GM11168 (cell line): Measurements from ENCODE around the gene PCCA.

Experiments used
- in situ Hi-C: fragments of 300-500 bp; cut with MboI; formaldehyde crosslinking; loops from one replicate; pipeline ENCODE4 v1.12.0; 2022; ENCODE audit warnings: low sequenced_read_pairs; ENCODE audit not compliant: unreplicated experiment

PCCA gene

DNA sequence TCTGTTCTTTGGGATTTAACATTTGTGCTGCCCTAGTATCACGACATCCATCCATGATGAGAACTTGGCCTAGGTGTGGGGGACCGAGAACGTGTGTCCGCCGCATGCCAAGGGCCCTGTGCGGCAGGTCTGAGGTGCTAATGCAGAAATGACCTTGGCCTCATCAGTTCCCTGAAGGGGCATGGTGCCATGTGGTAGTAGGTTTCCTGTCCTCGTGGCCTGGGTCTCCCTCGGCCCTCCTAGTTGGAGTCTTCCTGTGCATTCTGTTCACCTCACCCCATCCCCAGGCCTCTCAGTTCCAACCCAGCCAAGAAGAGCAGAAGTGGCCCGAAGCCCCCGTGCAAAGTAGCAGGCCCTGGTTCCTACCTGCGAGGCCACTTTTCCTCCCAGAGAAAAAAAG, 439.9 kb downstream of the PCCA start:
- in situ Hi-C loops, result loop anchor here (25.0 kb wide), 2 partner anchors 617 to 867 kb away; no protein-coding TSS in a partner anchor

- in situ Hi-C loops, result loop anchor here (25.0 kb wide), 2 partner anchors 618 to 868 kb away; no protein-coding TSS in a partner anchor
These were observed 440.9 kb downstream of the PCCA start for GRCh38 chr13:100529666-100530377.

DNA sequence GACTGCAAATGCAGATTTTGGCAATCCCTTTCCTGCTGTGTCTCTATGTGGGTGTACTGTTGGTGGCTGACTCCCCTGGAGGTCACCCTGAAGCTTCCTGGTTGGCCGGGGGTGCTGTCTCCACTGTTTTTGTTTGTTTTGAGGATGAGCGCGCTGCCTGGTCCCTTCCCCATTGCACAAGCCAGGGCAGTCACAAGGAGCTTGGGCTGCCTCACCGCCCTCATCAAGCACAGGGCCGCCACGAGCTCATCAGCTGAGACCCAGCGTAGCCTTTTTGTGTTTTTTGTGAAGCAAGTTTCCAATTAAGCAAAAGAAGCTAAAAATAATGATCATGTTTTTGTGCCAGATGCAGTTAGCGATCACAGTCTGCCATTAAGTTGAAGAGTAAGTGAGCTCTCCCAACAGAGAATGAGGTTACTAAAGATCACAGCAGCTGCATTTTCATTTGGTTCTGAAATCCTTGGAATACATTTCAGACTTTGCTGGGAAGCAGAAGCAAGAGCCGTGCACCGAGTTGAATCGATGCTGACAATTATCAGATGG, 441.8 kb downstream of the PCCA start:
- in situ Hi-C loops, result loop anchor here (25.0 kb wide), 2 partner anchors 618 to 868 kb away; no protein-coding TSS in a partner anchor

GRCh38 chr13:100532090-100532766, 443.3 kb downstream of the PCCA start:
- in situ Hi-C loops, result loop anchor here (25.0 kb wide), 2 partner anchors 620 to 870 kb away; no protein-coding TSS in a partner anchor

- in situ Hi-C loops, result loop anchor here (25.0 kb wide), 2 partner anchors 621 to 871 kb away; no protein-coding TSS in a partner anchor
These were observed 444.0 kb downstream of the PCCA start for GRCh38 chr13:100532836-100533435.

GRCh38 chr13:100533588-100534041, 444.7 kb downstream of the PCCA start:
- in situ Hi-C loops, result loop anchor here (25.0 kb wide), 2 partner anchors 621 to 871 kb away; no protein-coding TSS in a partner anchor

GRCh38 chr13:100534147-100534843, 445.4 kb downstream of the PCCA start:
- in situ Hi-C loops, result loop anchor here (25.0 kb wide), 2 partner anchors 622 to 872 kb away; no protein-coding TSS in a partner anchor

DNA sequence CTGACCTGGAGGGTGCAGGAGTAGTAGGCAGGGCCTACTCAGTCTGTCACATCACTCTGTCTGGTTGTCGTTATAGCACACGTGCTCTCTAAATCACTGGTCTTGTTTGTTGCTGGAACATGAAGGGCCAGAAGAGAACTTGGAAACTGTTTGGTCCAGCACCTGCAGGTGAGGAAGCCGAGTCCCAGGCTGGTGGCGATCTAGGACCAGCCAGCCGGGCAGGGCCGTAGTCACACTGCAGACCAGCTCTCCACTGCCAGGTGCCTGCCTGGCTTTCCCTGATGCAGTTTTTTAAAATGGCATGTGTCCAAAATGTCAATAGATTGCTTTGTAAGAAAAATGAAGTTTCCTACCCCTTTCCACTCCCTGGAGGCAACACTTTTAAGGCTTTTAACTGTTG, 446.0 kb downstream of the PCCA start:
- in situ Hi-C loops, result loop anchor here (25.0 kb wide), 2 partner anchors 623 to 873 kb away; no protein-coding TSS in a partner anchor

DNA sequence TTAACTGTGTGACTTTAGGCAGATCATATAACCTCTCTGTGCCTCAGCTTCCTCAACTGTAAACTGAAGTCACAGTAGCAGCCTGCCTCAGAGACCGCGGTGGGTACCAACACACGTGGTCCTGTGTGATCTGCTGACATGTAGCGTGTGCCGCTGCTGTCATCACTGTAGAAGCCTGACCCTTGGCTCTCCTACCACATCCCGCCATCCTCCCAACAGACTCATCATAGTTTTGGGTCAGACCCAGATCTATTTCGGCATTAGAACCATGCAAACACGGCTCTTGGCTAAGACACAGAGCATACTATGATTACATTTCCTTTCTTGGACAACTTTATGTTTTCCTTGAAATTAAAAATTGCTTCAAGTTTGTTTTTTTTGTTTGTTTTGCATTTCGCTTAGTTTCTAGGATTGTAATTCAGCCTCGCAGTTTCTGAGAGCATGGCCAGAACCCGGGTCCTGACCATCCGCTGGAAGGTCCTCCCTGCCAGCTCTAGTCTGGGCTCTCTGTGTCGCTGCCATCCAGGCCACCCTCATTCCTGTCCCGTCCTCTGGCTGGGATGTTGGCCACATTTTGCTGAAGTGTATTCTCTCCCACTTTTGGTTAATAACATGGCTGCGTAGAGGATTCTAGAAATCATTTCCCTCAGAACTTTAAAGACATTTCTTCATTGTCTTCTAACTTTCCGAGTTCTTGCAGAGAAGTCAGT, 446.7 kb downstream of the PCCA start:
- in situ Hi-C loops, result loop anchor here (25.0 kb wide), 2 partner anchors 623 to 873 kb away; no protein-coding TSS in a partner anchor

DNA sequence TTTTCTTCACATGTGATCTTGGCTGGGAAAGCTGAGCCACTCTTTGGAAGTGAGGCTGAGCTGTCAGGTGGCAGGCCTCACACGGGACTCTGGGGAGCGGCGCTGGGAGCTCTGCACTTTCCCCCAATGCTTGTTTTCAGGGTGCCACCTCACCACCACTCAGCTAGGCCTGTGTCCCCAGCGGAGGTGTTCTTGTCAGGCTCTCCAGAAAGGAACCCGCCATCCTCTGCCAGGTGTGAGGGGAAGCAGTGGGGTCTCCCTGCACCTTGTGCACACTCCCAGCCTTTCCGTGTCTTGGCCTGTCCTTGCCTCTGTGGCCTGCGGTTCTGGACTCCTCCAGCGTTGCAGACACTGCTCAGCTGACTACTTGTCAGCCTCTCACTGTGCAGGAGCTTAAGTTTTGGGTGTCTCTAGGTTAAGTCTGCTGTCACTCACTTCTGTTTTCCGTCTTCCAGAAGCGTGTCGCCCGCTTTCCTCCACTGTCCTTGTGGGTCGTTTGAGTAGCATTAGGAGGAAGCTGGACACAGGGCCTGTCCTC, 447.8 kb downstream of the PCCA start:
- in situ Hi-C loops, result loop anchor here (25.0 kb wide), 2 partner anchors 624 to 874 kb away; no protein-coding TSS in a partner anchor

DNA sequence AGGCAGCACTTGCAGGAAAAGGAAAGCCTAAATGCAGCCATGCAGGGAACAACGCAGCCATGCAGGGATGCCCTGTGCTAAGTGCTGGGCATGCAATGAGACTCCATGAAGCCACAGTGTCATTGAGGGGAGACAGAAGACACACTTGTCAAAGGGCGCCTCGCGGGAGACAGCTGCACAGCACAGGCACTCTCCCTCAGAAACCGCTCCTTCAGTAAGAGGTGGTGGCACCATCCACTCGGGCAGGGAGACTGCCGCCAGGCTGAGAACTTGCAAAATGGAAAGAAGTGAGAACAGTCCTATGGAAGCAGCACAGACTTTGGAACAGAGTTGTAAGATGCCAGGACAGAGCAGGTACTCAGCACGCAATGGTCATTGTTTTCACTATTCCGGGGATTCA, 448.6 kb downstream of the PCCA start:
- in situ Hi-C loops, result loop anchor here (25.0 kb wide), 2 partner anchors 625 to 875 kb away; no protein-coding TSS in a partner anchor

DNA sequence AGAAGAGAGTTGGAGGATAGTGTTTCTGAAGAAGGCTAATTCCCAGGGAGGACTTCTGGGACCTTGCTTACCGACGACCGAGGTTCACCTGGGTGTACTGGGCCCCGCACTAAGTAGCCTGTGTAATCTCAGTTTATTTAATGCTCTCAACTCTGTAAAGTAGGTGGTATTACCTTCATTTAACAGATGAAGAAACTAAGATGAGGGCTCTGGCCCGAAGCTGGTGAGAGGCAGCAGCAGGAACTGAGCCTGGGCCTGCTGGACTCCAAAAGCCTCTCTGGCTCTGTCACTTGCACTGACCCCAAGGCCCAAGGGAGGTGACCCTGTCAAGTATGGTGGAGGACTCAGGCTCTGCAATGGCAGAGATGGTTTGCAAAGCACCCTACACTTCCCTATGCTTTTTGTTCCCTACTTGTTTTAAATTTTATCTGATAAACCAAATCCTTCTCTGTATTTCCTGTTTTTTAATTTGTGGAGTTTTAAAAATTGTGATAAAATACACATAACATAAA, 449.1 kb downstream of the PCCA start:
- in situ Hi-C loops, result loop anchor here (25.0 kb wide), 2 partner anchors 626 to 876 kb away; no protein-coding TSS in a partner anchor

DNA sequence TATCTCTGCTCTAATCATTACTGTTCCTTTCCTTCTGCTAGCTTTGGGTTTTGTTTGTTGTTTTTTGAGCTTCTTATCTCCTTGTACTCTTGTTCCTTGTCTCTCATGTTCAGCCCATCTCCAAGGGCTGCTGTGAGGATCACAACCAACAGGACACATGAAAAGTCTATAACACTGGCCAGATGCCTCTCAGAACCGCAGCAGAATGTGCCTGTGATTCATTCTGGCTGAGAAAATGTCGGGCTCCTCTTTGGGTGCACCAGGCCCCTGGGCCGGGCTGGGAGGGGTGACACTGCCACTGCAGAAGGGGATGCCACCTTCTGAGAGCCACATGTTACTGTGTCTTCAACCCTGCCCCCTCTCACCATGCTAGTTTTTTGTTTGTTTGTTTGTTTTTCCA, 451.7 kb downstream of the PCCA start:
- in situ Hi-C loops, result loop anchor here (25.0 kb wide), 2 partner anchors 628 to 878 kb away; no protein-coding TSS in a partner anchor

- in situ Hi-C loops, result loop anchor here (25.0 kb wide), 2 partner anchors 630 to 880 kb away; no protein-coding TSS in a partner anchor
These were observed 453.3 kb downstream of the PCCA start for GRCh38 chr13:100541897-100542825.

GRCh38 chr13:100542826-100543156, 453.9 kb downstream of the PCCA start:
- in situ Hi-C loops, result loop anchor here (25.0 kb wide), 2 partner anchors 630 to 880 kb away; no protein-coding TSS in a partner anchor

DNA sequence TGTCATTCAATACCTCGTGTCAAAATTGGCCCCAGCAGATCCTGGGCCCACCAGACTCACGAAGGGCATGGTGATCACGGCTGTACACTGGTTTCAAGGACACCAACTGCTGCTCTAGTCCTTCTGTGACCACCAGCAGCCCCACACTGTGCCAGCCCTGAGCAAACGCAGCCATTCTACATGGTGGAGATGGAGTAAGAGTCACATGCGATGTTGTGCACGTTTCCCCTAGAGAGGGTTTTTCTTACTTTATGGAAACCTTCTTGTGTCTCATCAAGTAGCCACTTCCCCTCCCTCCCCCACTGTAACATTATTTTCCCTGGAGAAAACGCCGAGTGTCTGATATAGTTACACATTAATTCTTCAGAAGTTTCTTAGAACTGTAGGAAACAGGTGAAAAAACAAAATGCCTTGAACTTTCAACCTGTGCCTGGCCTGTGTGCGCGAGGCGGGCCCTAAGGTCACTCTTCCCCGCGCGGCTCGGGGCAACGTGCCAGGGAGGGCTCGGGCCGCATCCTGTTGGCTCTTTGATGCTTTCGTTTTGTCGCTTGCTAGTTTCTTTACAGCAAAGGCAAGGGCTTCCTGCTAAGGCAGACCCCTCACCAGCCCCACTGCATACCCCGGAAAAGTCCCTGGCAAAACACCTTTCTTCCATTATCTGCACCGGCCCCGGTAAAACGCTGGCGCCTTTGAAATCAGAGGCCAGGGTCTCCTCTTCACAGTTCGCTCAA, 455.1 kb downstream of the PCCA start:
- in situ Hi-C loops, result loop anchor here (25.0 kb wide), 2 partner anchors 632 to 882 kb away; no protein-coding TSS in a partner anchor
